GM23248 (cell line): ENCODE data around the gene DMAC2.

Experiments
- EZH2 ChIP-seq: fragments of 200-600 bp; sonication (generic); IDR thresholded peaks from 2 replicates; pipeline ENCODE4 v1.6.1; 2018; ENCODE audit warnings: antibody characterized with exemption, mild to moderate bottlenecking; ENCODE audit not compliant: insufficient read depth, poor library complexity, severe bottlenecking
- EZH2phosphoT487 ChIP-seq: fragments of 200-600 bp; sonication (generic); IDR thresholded peaks from 2 replicates; pipeline ENCODE4 v1.6.1; 2018; ENCODE audit warnings: antibody characterized with exemption, moderate library complexity, mild to moderate bottlenecking, low read depth; ENCODE audit not compliant: insufficient read depth

DNA sequence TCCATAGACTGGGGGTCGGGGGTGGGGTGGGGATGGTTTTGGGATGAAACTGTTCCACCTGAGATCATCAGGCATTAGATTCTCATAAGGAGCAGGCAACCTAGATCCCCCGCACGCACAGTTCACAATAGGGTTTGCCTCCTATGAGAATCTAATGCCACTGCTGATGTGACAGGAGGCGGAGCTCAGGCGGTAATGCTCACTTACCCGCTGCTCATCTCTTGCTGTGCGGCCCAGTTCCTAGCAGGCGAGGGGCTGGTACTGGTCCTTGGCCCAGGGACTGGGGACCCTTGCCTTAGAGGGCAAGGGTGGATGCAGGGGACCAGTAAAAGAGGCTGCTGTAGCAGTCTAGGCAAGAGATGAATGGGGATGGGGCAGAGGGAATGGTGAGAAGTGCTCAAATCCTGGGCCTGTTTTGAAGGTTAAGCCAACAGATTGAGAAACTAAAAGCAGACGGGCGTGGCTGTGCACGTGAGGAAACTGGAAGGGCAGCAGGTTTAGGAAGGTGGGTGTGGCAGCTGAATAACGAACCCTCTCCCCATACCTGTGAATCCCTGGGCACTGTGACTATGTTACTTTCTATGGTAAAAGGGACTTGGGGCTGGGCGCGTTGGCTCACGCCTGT lies 1.7 kb upstream of the DMAC2 start:
- TF ChIP-seq EZH2 (no peak), EZH2phosphoT487 (no peak)
